Peyer's patch (tissue), 4 donors: ENCODE results near the gene VPS35L.

Experiments
- POLR2A ChIP-seq, 2 donors: fragments of 450-650 bp; IDR thresholded peaks; one replicate each; pipeline ENCODE4 v1.5.1; 2017; ENCODE audit warnings: antibody characterized with exemption in 2 of 2, mild to moderate bottlenecking in 2 of 2, moderate library complexity in 2 of 2
- TF ChIP-seq, protein P1 (sequence below), 6 experiments: fragments of 450-650 bp in 4 of 6; fragments of 200-600 bp in 2 of 6; sonication (generic) in 1 of 6; IDR thresholded peaks; one replicate each; pipeline ENCODE4 v1.5.1; 2017 to 2019; ENCODE audit warnings: antibody characterized with exemption in 6 of 6, mild to moderate bottlenecking in 3 of 6, moderate library complexity in 1 of 6

DNA sequence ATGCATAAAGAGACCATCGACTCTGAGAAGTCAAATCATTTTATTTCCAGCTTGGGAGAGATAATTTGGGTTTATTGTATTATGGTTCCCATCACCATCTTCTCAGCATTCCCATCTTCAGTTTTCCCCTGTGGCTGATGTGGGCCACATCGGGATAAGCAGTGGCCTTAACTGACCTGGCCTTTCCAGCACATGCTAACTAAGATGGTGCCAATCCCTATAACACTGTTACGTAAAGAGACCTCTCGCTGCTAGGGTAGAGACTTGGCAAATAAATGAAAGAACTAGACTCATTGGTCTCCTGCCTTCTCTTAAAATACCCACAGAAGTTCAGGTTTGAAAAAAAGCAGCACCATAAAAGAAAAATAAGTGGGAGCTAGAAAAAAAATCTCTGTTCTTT lies 49.4 kb downstream of the VPS35L start:
- no peak for TF ChIP-seq POLR2A (IDR thresholded peaks at IDR 0.05)
- TF ChIP-seq, protein P1, sequence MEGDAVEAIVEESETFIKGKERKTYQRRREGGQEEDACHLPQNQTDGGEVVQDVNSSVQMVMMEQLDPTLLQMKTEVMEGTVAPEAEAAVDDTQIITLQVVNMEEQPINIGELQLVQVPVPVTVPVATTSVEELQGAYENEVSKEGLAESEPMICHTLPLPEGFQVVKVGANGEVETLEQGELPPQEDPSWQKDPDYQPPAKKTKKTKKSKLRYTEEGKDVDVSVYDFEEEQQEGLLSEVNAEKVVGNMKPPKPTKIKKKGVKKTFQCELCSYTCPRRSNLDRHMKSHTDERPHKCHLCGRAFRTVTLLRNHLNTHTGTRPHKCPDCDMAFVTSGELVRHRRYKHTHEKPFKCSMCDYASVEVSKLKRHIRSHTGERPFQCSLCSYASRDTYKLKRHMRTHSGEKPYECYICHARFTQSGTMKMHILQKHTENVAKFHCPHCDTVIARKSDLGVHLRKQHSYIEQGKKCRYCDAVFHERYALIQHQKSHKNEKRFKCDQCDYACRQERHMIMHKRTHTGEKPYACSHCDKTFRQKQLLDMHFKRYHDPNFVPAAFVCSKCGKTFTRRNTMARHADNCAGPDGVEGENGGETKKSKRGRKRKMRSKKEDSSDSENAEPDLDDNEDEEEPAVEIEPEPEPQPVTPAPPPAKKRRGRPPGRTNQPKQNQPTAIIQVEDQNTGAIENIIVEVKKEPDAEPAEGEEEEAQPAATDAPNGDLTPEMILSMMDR (IDR thresholded peaks at IDR 0.05), result no peak
